Kidney epithelial cell (primary cell): ENCODE data around the gene MYBPHL. TPM values are rescaled to one million over a fixed set of nuclear protein-coding genes. Genes with fewer than 3 reads are reported as not detected.
A peak's percentile ranks its signal among the peaks of the same experiment; 100 is the strongest.

Experiments used
- DNase-seq: peaks from one replicate; pipeline ENCODE4 v3.0.0-alpha.2; 2010; ENCODE audit warnings: low read depth
- H3K27me3 ChIP-seq: 2 replicates; pipeline ENCODE4 v1.6.0; 2011; ENCODE audit warnings: low read length; ENCODE audit not compliant: control insufficient read depth, insufficient read depth
- H3K36me3 ChIP-seq: 2 replicates; pipeline ENCODE4 v1.5.1; 2011; ENCODE audit warnings: low read length; ENCODE audit not compliant: control insufficient read depth, insufficient read depth
- H3K4me3 ChIP-seq: 2 replicates; pipeline ENCODE4 v1.5.1; 2011; ENCODE audit warnings: low read depth, mild to moderate bottlenecking, control low read depth, low read length
- CTCF ChIP-seq: IDR thresholded peaks from 2 replicates; pipeline ENCODE4 v1.5.1; 2011; ENCODE audit warnings: mild to moderate bottlenecking, moderate library complexity, low read length, control low read depth, inconsistent platforms; ENCODE audit not compliant: insufficient read depth, poor library complexity, severe bottlenecking
- total RNA-seq: library from RNA; depleted of rRNA; stranded (reverse); fragments of >200 nt; gene quantifications from 2 replicates; pipeline ENCODE4 v1.2.3, GENCODE V29; 2015

MYBPHL gene
- total RNA-seq, 1 donor from 2014 or later = not detected

GRCh38 chr1:109283748-109284600 lies 22.8 kb downstream of the MYBPHL start:
- no peaks in the 10 kb centered on the region for H3K36me3 ChIP-seq
- no peaks in the 10 kb centered on the region for H3K27me3 ChIP-seq
- no peak for DNase-seq
- no peak for TF ChIP-seq CTCF
- peak overlapping the region; percentile 92 for H3K4me3 ChIP-seq

- peak; percentile 77 for DNase-seq
- TF ChIP-seq CTCF = peak; percentile 65
- Histone ChIP-seq H3K4me3 (peak within 1 kb of the TSS; percentile 92), H3K36me3 (no peaks in the 10 kb centered on the region), H3K27me3 (no peaks in the 10 kb centered on the region)
Measured at GRCh38 chr1:109282952-109283747, 23.7 kb downstream of the MYBPHL start, which contains the start of gene PSRC1. Gene PSRC1 (minus strand): TSS chr1:109283145.

GRCh38 chr1:109282497-109282951 lies 24.3 kb downstream of the MYBPHL start:
- no peak for TF ChIP-seq CTCF
- no peak for DNase-seq
- no peaks in the 10 kb centered on the region for H3K27me3 ChIP-seq
- no peaks in the 10 kb centered on the region for H3K36me3 ChIP-seq
- H3K4me3 ChIP-seq = peak overlapping the region; percentile 92

GRCh38 chr1:109281680-109282496 lies 24.9 kb downstream of the MYBPHL start:
- Histone ChIP-seq H3K36me3 (no peaks in the 10 kb centered on the region), H3K4me3 (peak overlapping the region; percentile 92), H3K27me3 (no peaks in the 10 kb centered on the region)
- no peak for TF ChIP-seq CTCF
- no peak for DNase-seq

- Histone ChIP-seq H3K4me3 (no peak overlapping the region), H3K36me3 (no peaks in the 10 kb centered on the region), H3K27me3 (no peaks in the 10 kb centered on the region)
- no peak for TF ChIP-seq CTCF
- DNase-seq = no peak
Measured at GRCh38 chr1:109280862-109281261, 25.9 kb downstream of the MYBPHL start.
